A673 (cell line): ENCODE results near the gene SEMA5B.

ENCODE experiments used
- CTCF ChIP-seq: fragments of 300-800, 200-600 bp; sonication (generic); conservative IDR thresholded peaks from 2 replicates; pipeline ENCODE4 v1.5.1; 2017; ENCODE audit warnings: low read depth, mild to moderate bottlenecking, antibody characterized with exemption, low read length, moderate library complexity, mixed read lengths
- EZH2 ChIP-seq: fragments of 200-600 bp; sonication (generic); IDR thresholded peaks from 2 replicates; pipeline ENCODE4 v1.6.1; 2017; ENCODE audit warnings: borderline replicate concordance, low read depth, mild to moderate bottlenecking, mixed read lengths, antibody characterized with exemption, low read length; ENCODE audit not compliant: poor library complexity, severe bottlenecking

GRCh38 chr3:123028233-123028828 lies 768 bp upstream of the SEMA5B start:
- TF ChIP-seq CTCF (peak; percentile 64), EZH2 (no peak)
